ENCODE measurements around the gene DOK7. TPM values are rescaled to one million over a fixed set of nuclear protein-coding genes. Genes with fewer than 3 reads are reported as not detected.

DOK7 gene
- total and polyA plus RNA-seq, 7 donors: 0.85 to 1.9 (median 1.2) TPM; not detected in 4

- no peaks in the 10 kb centered on the region for H3K9me3 ChIP-seq
- intact Hi-C loops (cut with DNase I): no loop called here
- DNase-seq: peak; percentile 57
- WGBS, 2 donors: 80 to 85% methylated on average over 22 of the region's 22 CpGs
- no peaks in the 10 kb centered on the region for H3K27me3 ChIP-seq
- no peak overlapping the region for H3K4me3 ChIP-seq
- H3K4me1 ChIP-seq: no peaks in the 10 kb centered on the region
- TF ChIP-seq CTCF (IDR thresholded peaks at IDR 0.05) (no peak), POLR2AphosphoS5 (IDR thresholded peaks at IDR 0.05) (no peak), EP300 (IDR thresholded peaks at IDR 0.05) (no peak), POLR2A (IDR thresholded peaks at IDR 0.05) (no peak)
- peaks cover 0 to 66% (median 20%) of the 10 kb centered on the region in 4 donors for H3K36me3 ChIP-seq
- no peak overlapping the region for H3K27ac ChIP-seq
These were observed 44.9 kb upstream of the DOK7 start for GRCh38 chr4:3418029-3418762.

GRCh38 chr4:3419836-3420605 lies 43.1 kb upstream of the DOK7 start:
- H3K36me3 ChIP-seq: peaks cover 7 to 84% (median 22%) of the 10 kb centered on the region in 4 donors

GRCh38 chr4:3420606-3420955 lies 42.5 kb upstream of the DOK7 start:
- intact Hi-C loops (cut with DNase I): no loop called here
- no peak overlapping the region for H3K4me3 ChIP-seq
- WGBS, 2 donors: 88 to 91% methylated on average over 12 of the region's 12 CpGs
- H3K27ac ChIP-seq: no peak overlapping the region
- H3K36me3 ChIP-seq: peaks cover 9 to 81% (median 23%) of the 10 kb centered on the region in 4 donors
- TF ChIP-seq EP300 (IDR thresholded peaks at IDR 0.05) (no peak), POLR2A (IDR thresholded peaks at IDR 0.05) (no peak), POLR2AphosphoS5 (IDR thresholded peaks at IDR 0.05) (no peak), CTCF (IDR thresholded peaks at IDR 0.05) (no peak)
- H3K9me3 ChIP-seq: no peaks in the 10 kb centered on the region
- DNase-seq: no peak
- no peaks in the 10 kb centered on the region for H3K4me1 ChIP-seq
- no peaks in the 10 kb centered on the region for H3K27me3 ChIP-seq

More at GRCh38 chr4:3419836-3420605, 43.1 kb upstream of the DOK7 start:
- Histone ChIP-seq H3K27me3 (no peaks in the 10 kb centered on the region), H3K4me3 (no peak overlapping the region), H3K9me3 (no peaks in the 10 kb centered on the region), H3K27ac (no peak overlapping the region), H3K4me1 (no peaks in the 10 kb centered on the region)
- 88 to 92% methylated on average over 15 of the region's 15 CpGs for WGBS, 2 donors
- peak; percentile 15 for DNase-seq
- intact Hi-C loops (cut with DNase I): no loop called here
- TF ChIP-seq POLR2A (IDR thresholded peaks at IDR 0.05) (no peak), CTCF (IDR thresholded peaks at IDR 0.05) (no peak), EP300 (IDR thresholded peaks at IDR 0.05) (no peak), POLR2AphosphoS5 (IDR thresholded peaks at IDR 0.05) (no peak)

- intact Hi-C loops (cut with DNase I): no loop called here
- no peaks in the 10 kb centered on the region for H3K27me3 ChIP-seq
- H3K9me3 ChIP-seq: no peaks in the 10 kb centered on the region
- H3K27ac ChIP-seq: no peak overlapping the region
- H3K36me3 ChIP-seq: peaks cover 9 to 78% (median 23%) of the 10 kb centered on the region in 4 donors
- 93 to 94% methylated on average over 10 of the region's 10 CpGs for WGBS, 2 donors
- TF ChIP-seq POLR2AphosphoS5 (IDR thresholded peaks at IDR 0.05): no peak
- no peak for TF ChIP-seq CTCF (IDR thresholded peaks at IDR 0.05)
- no peak for TF ChIP-seq EP300 (IDR thresholded peaks at IDR 0.05)
- no peak for TF ChIP-seq POLR2A (IDR thresholded peaks at IDR 0.05)
- no peak for DNase-seq
- H3K4me3 ChIP-seq: no peak overlapping the region
- no peaks in the 10 kb centered on the region for H3K4me1 ChIP-seq
These were observed 42.1 kb upstream of the DOK7 start for GRCh38 chr4:3420956-3421355.

Data from sigmoid colon (tissue), 7 donors.